NT2/D1 (cell line): ENCODE data around the gene TFCP2L1.

ENCODE experiments used
- SUZ12 ChIP-seq: IDR thresholded peaks from 2 replicates; pipeline ENCODE4 v1.6.1; 2011; ENCODE audit not compliant: insufficient read length, insufficient read depth; ENCODE audit errors: extremely low read depth
- YY1 ChIP-seq: IDR thresholded peaks from 2 replicates; pipeline ENCODE4 v1.6.1; 2011; ENCODE audit not compliant: insufficient read length, insufficient read depth
- ZNF274 ChIP-seq: IDR thresholded peaks from 2 replicates; pipeline ENCODE4 v1.6.1; 2011; ENCODE audit warnings: mild to moderate bottlenecking, low read depth, low read length

GRCh38 chr2:121333231-121333630 lies 48.2 kb upstream of the TFCP2L1 start:
- TF ChIP-seq ZNF274 (no peak), YY1 (no peak), SUZ12 (no peak)
